ENCODE measurements around the gene AIFM3. TPM values are rescaled to one million over a fixed set of nuclear protein-coding genes. Genes with fewer than 3 reads are reported as not detected.

The AIFM3 gene
- polyA plus RNA-seq, 1 donor from 2014 or later = 1.1 TPM

- Histone ChIP-seq H3K79me2 (replicated peaks; ENCODE audit: insufficient read depth, low read length) (no peaks in the 10 kb centered on the region), H3K36me3 (ENCODE audit: insufficient read depth, low read length) (peaks cover 4% of the 10 kb centered on the region), H3K9me2 (ENCODE audit: insufficient read depth, low read length) (no peaks in the 10 kb centered on the region), H3K27me3 (ENCODE audit: insufficient read depth, low read depth, low read length) (peaks cover 26% of the 10 kb centered on the region), H3K9me3 (ENCODE audit: low read length) (no peaks in the 10 kb centered on the region), H3F3A (ENCODE audit: insufficient read depth, low read length, poor library complexity, severe bottlenecking) (no peaks in the 10 kb centered on the region), H3K4me3 (ENCODE audit: low read length) (peak overlapping the region; percentile 42), H3K27ac (ENCODE audit: low read length) (no peak overlapping the region), H3K9ac (ENCODE audit: low read length) (no peak overlapping the region), H3K4me2 (ENCODE audit: low read length) (no peak overlapping the region), H2AFZ (ENCODE audit: low read depth, low read length) (no peak overlapping the region), H4K20me1 (ENCODE audit: insufficient read depth) (no peaks in the 10 kb centered on the region)
- no peak for TF ChIP-seq EZH2 (IDR thresholded peaks at IDR 0.05; ENCODE audit: borderline replicate concordance, insufficient read depth, low read length, poor library complexity, severe bottlenecking)
- no peak for TF ChIP-seq EP300 (conservative IDR thresholded peaks at IDR 0.05; ENCODE audit: poor library complexity, severe bottlenecking)
These were observed 9.2 kb upstream of the AIFM3 start for GRCh38 chr22:20957683-20958431.

GRCh38 chr22:20959578-20960461 is 7.2 kb upstream of the AIFM3 start:
- H3K27me3 ChIP-seq (ENCODE audit: insufficient read depth, low read depth, low read length) = peaks cover 36% of the 10 kb centered on the region
- H3K36me3 ChIP-seq (ENCODE audit: insufficient read depth, low read length) = no peaks in the 10 kb centered on the region
- H3K4me3 ChIP-seq (ENCODE audit: low read length) = no peak overlapping the region
- no peaks in the 10 kb centered on the region for H3K79me2 ChIP-seq (replicated peaks; ENCODE audit: insufficient read depth, low read length)
- TF ChIP-seq EP300 (conservative IDR thresholded peaks at IDR 0.05; ENCODE audit: poor library complexity, severe bottlenecking) (no peak), MXI1 (conservative IDR thresholded peaks at IDR 0.05; ENCODE audit: poor library complexity, severe bottlenecking) (no peak), REST (IDR thresholded peaks at IDR 0.05; ENCODE audit: borderline replicate concordance) (no peak), POLR2AphosphoS5 (IDR thresholded peaks at IDR 0.05) (no peak), CTCF (IDR thresholded peaks at IDR 0.05; ENCODE audit: poor library complexity, severe bottlenecking) (no peak), RAD21 (conservative IDR thresholded peaks at IDR 0.05) (no peak), TAF1 (IDR thresholded peaks at IDR 0.05; ENCODE audit: low read depth) (no peak), SMC3 (conservative IDR thresholded peaks at IDR 0.05; ENCODE audit: poor library complexity) (no peak), EZH2 (IDR thresholded peaks at IDR 0.05; ENCODE audit: borderline replicate concordance, insufficient read depth, low read length, poor library complexity, severe bottlenecking) (no peak)
- no peak overlapping the region for H3K4me2 ChIP-seq (ENCODE audit: low read length)
- H3K27ac ChIP-seq (ENCODE audit: low read length) = no peak overlapping the region
- H2AFZ ChIP-seq (ENCODE audit: low read depth, low read length) = no peak overlapping the region
- H4K20me1 ChIP-seq (ENCODE audit: insufficient read depth) = no peaks in the 10 kb centered on the region
- no peaks in the 10 kb centered on the region for H3K9me2 ChIP-seq (ENCODE audit: insufficient read depth, low read length)
- no peaks in the 10 kb centered on the region for H3K9me3 ChIP-seq (ENCODE audit: low read length)
- no peak overlapping the region for H3K9ac ChIP-seq (ENCODE audit: low read length)
- H3F3A ChIP-seq (ENCODE audit: insufficient read depth, low read length, poor library complexity, severe bottlenecking) = no peaks in the 10 kb centered on the region

Measured in neural cell (in vitro differentiated cells).